ENCODE results near the gene COTL1.
"Not testable (repeated sequence)": the region's sequence is repeated elsewhere in the genome, so short reads cannot be mapped to it uniquely, and the experiment has no call there.

Gene COTL1

GRCh38 chr16:84567286-84567962 lies 50.5 kb downstream of the COTL1 start:
- DNase-seq, result no peak

GRCh38 chr16:84566545-84567257 lies 51.2 kb downstream of the COTL1 start:
- DNase-seq, result no peak

- no peak for DNase-seq
These were observed 52.0 kb downstream of the COTL1 start for GRCh38 chr16:84565669-84566495.

GRCh38 chr16:84563786-84564420 lies 54.0 kb downstream of the COTL1 start:
- DNase-seq, result no peak

- DNase-seq, result no peak
These were observed 54.7 kb downstream of the COTL1 start for GRCh38 chr16:84563064-84563715.

GRCh38 chr16:84562174-84562815 lies 55.6 kb downstream of the COTL1 start:
- no peak for DNase-seq

- DNase-seq, result no peak
These were observed 56.6 kb downstream of the COTL1 start for GRCh38 chr16:84561291-84561690.

- no peak for DNase-seq
These were observed 57.6 kb downstream of the COTL1 start for GRCh38 chr16:84560269-84560668.

GRCh38 chr16:84559311-84559932 lies 58.5 kb downstream of the COTL1 start:
- no peak for DNase-seq

- not testable (repeated sequence) for DNase-seq
These were observed 59.0 kb downstream of the COTL1 start for GRCh38 chr16:84558850-84559249.

GRCh38 chr16:84557504-84557903 lies 60.4 kb downstream of the COTL1 start:
- DNase-seq, result no peak

- DNase-seq, result no peak
These were observed 60.8 kb downstream of the COTL1 start for GRCh38 chr16:84557059-84557458.

- DNase-seq, result peak; percentile 50 to 54
These were observed 62.3 kb downstream of the COTL1 start for GRCh38 chr16:84555418-84556196.

- DNase-seq, result no peak
These were observed 63.1 kb downstream of the COTL1 start for GRCh38 chr16:84554627-84555328.

GRCh38 chr16:84553873-84554399 lies 63.9 kb downstream of the COTL1 start:
- no peak for DNase-seq

GRCh38 chr16:84552135-84552534 lies 65.7 kb downstream of the COTL1 start:
- DNase-seq, result no peak

GRCh38 chr16:84550096-84550495 lies 67.8 kb downstream of the COTL1 start:
- no peak for DNase-seq

GRCh38 chr16:84548971-84549844 lies 68.7 kb downstream of the COTL1 start:
- DNase-seq, result no peak

GRCh38 chr16:84548508-84548907 lies 69.4 kb downstream of the COTL1 start:
- peak in 1 of 2 donors; percentile 49 for DNase-seq

Measured in hippocampal formation (tissue), 2 donors.